Cerebellar nuclear complex (tissue), 1 donor: ENCODE data around the gene CCL1.

Experiments used
- DNase-seq, 2 experiments: peaks; one replicate each; lab custom pipeline; 2025; lab: John Stamatoyannopoulos, UW

Gene CCL1

GRCh38 chr17:34383216-34383615, 20.2 kb upstream of the CCL1 start:
- DNase-seq: no peak

GRCh38 chr17:34382621-34383124, 19.6 kb upstream of the CCL1 start:
- no peak for DNase-seq

GRCh38 chr17:34379868-34380267, 16.8 kb upstream of the CCL1 start:
- DNase-seq: no peak

GRCh38 chr17:34378664-34379101, 15.7 kb upstream of the CCL1 start:
- no peak for DNase-seq

GRCh38 chr17:34377078-34377823, 14.2 kb upstream of the CCL1 start:
- DNase-seq: no peak

- no peak for DNase-seq
Measured at GRCh38 chr17:34375426-34375997, 12.5 kb upstream of the CCL1 start.

- DNase-seq: no peak
Measured at GRCh38 chr17:34374457-34374856, 11.4 kb upstream of the CCL1 start.

GRCh38 chr17:34371405-34372100, 8.5 kb upstream of the CCL1 start:
- no peak for DNase-seq

GRCh38 chr17:34370997-34371395, 8.0 kb upstream of the CCL1 start:
- no peak for DNase-seq

GRCh38 chr17:34370376-34370996, 7.5 kb upstream of the CCL1 start:
- no peak for DNase-seq

GRCh38 chr17:34369571-34369970, 6.5 kb upstream of the CCL1 start:
- DNase-seq: no peak

GRCh38 chr17:34368946-34369500, 6.0 kb upstream of the CCL1 start:
- no peak for DNase-seq

GRCh38 chr17:34368196-34368945, 5.3 kb upstream of the CCL1 start:
- DNase-seq: no peak

- no peak for DNase-seq
Measured at GRCh38 chr17:34367486-34368195, 4.6 kb upstream of the CCL1 start.

GRCh38 chr17:34366529-34367107, 3.6 kb upstream of the CCL1 start:
- no peak for DNase-seq

- no peak for DNase-seq
Measured at GRCh38 chr17:34366010-34366409, 3.0 kb upstream of the CCL1 start.

- DNase-seq: no peak
Measured at GRCh38 chr17:34365340-34365739, 2.3 kb upstream of the CCL1 start.

GRCh38 chr17:34364751-34365150, 1.7 kb upstream of the CCL1 start:
- no peak for DNase-seq

GRCh38 chr17:34361478-34362061, 1.5 kb downstream of the CCL1 start:
- peak in 1 of 2 experiments; percentile 1 for DNase-seq
